ENCODE measurements around the gene EIF3B. TPM values are rescaled to one million over a fixed set of nuclear protein-coding genes. Genes with fewer than 3 reads are reported as not detected.
"Not testable (repeated sequence)": the region's sequence is repeated elsewhere in the genome, so short reads cannot be mapped to it uniquely, and the experiment has no call there.

EIF3B gene
- 89.5 TPM for total RNA-seq
- long read RNA-seq, transcript EIF3B-202 (19 exons, 2,966 nt) = minor isoform, 69 of 268 reads
- long read RNA-seq, transcript EIF3B-201 (19 exons, 3,055 nt) = major isoform, 93 of 268 reads
- long read RNA-seq, partial matches to known transcripts = 29 of 268 reads
- long read RNA-seq, other reads (novel, unspliced or antisense) = 77 of 268 reads

DNA sequence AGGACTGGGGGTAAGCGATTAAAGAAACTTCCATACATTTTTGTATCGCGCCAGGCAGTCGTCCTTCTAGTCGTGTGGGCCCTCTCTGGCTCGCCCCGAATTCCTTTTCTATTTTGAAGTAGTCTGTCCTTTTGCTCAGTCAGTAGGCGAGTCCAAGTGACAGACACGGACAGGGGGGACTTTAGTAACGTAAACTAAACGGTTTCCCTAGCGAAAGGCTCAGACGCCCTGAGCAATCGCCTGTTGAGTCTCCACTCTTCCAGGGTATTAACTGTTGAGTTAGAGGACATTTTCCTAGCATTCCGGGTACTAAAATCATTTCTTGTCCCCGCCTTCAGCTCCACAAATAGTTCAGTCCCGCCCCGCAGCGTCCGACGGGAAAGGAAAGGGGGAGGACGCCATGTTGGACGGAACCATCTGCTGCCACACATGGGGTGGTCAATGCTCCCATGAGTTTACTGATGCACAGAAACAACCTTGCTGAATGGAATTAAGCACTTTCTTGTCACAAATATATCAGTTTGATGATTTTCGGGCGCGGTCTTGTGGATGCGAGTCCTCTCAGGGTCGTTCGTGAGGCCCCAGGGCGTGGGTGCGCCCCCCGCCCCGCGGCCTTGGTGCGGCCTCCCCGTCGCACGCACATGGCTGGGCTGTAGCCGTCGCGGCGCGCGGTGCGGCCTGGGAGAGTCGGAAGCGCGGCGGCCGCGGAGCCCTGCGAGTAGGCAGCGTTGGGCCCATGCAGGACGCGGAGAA, at the start of gene EIF3B:
TSS of gene EIF3B (plus strand) at position 642 of the 753 bp plus-strand sequence. CDS start at position 737, 95 bp downstream.
- intact Hi-C loops (cut with DNase I) = no loop called here
- DNase-seq (peak; percentile 93), ATAC-seq (peak; percentile 95 to 96)
- H3K4me1 ChIP-seq = peaks cover 49% of the 10 kb centered on the region
- H3K27me3 ChIP-seq (ENCODE audit: low read depth) = no peaks in the 10 kb centered on the region
- peak within 1 kb of the TSS; percentile 90 for H3K4me3 ChIP-seq
- no peaks in the 10 kb centered on the region for H3K9me3 ChIP-seq
- peaks cover 9% of the 10 kb centered on the region for H3K36me3 ChIP-seq
- TF ChIP-seq, protein P1, sequence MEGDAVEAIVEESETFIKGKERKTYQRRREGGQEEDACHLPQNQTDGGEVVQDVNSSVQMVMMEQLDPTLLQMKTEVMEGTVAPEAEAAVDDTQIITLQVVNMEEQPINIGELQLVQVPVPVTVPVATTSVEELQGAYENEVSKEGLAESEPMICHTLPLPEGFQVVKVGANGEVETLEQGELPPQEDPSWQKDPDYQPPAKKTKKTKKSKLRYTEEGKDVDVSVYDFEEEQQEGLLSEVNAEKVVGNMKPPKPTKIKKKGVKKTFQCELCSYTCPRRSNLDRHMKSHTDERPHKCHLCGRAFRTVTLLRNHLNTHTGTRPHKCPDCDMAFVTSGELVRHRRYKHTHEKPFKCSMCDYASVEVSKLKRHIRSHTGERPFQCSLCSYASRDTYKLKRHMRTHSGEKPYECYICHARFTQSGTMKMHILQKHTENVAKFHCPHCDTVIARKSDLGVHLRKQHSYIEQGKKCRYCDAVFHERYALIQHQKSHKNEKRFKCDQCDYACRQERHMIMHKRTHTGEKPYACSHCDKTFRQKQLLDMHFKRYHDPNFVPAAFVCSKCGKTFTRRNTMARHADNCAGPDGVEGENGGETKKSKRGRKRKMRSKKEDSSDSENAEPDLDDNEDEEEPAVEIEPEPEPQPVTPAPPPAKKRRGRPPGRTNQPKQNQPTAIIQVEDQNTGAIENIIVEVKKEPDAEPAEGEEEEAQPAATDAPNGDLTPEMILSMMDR (IDR thresholded peaks at IDR 0.05) = no peak
- peak within 1 kb of the TSS; percentile 100 for H3K27ac ChIP-seq

DNA sequence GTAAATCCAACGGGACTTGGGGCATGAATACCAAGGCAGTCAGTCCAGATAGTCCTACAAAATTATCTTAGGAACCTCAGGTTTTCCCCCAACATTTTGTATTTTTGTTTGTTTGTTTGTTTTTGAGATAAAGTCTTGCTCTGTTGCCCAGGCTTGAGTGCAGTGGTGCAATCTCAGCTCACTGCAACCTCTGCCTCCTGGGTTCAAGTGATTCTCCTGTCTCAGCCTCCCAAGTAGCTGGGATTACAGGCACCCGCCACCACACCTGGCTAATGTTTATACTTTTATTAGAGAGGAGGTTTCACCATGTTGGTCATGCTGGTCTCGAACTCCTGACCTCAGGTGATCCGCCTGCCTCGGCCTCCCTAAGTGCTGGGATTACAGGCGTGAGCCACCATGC, 49.4 kb upstream of the EIF3B start:
- H3K4me1 ChIP-seq = peaks cover 23% of the 10 kb centered on the region
- DNase-seq; H3K36me3 ChIP-seq; H3K27me3 ChIP-seq (ENCODE audit: low read depth); H3K9me3 ChIP-seq; intact Hi-C loops (cut with DNase I); ATAC-seq: not testable (repeated sequence)
- peak overlapping the region; percentile 37 for H3K27ac ChIP-seq
- peak overlapping the region; percentile 12 for H3K4me3 ChIP-seq

DNA sequence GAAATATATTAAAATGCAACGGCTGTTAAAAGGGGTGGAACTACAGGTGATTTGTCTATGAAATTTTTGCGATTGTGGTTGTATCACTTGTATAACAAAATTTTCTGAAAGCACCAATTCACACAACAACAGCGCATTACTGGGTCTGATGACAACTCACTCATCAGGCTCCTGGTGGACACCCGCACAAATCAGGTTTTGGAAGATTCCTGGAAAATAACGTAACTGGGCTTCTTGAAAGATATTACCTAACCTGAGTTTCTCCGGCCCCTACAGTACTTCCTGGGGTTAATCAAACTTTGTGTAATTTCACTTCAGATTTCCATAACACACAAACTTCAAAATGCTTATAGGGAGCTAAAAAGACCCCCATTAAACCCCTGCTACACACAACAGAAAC, 47.9 kb upstream of the EIF3B start:
- Histone ChIP-seq H3K4me1 (peaks cover 18% of the 10 kb centered on the region), H3K9me3 (no peaks in the 10 kb centered on the region), H3K27ac (no peak overlapping the region), H3K4me3 (no peak overlapping the region), H3K36me3 (peaks cover 6% of the 10 kb centered on the region), H3K27me3 (ENCODE audit: low read depth) (no peaks in the 10 kb centered on the region)
- ATAC-seq (peak in 1 of 2 donors; percentile 39), DNase-seq (no peak)
- intact Hi-C loops (cut with DNase I) = no loop called here
- TF ChIP-seq, protein P1 (IDR thresholded peaks at IDR 0.05) = no peak

- no peaks in the 10 kb centered on the region for H3K9me3 ChIP-seq
- H3K36me3 ChIP-seq = peaks cover 6% of the 10 kb centered on the region
- H3K4me1 ChIP-seq = peaks cover 24% of the 10 kb centered on the region
- H3K27ac ChIP-seq = no peak overlapping the region
- DNase-seq (no peak), ATAC-seq (no peak)
- no peak overlapping the region for H3K4me3 ChIP-seq
- TF ChIP-seq, protein P1 (IDR thresholded peaks at IDR 0.05) = no peak
- intact Hi-C loops (cut with DNase I) = no loop called here
- no peaks in the 10 kb centered on the region for H3K27me3 ChIP-seq (ENCODE audit: low read depth)
Measured at GRCh38 chr7:2307690-2308107, 46.9 kb upstream of the EIF3B start.

- no peak for DNase-seq
- Histone ChIP-seq H3K36me3 (peaks cover 6% of the 10 kb centered on the region), H3K27me3 (ENCODE audit: low read depth) (no peaks in the 10 kb centered on the region), H3K9me3 (no peaks in the 10 kb centered on the region), H3K4me1 (peaks cover 20% of the 10 kb centered on the region), H3K4me3 (no peak overlapping the region), H3K27ac (no peak overlapping the region)
- no peak for ATAC-seq
- intact Hi-C loops (cut with DNase I) = no loop called here
- TF ChIP-seq, protein P1 (IDR thresholded peaks at IDR 0.05) = no peak
Measured at GRCh38 chr7:2309889-2310331, 44.7 kb upstream of the EIF3B start.
